MM.1S (cell line): ENCODE measurements around the gene TNFRSF12A.
"Not testable (repeated sequence)": the region's sequence is repeated elsewhere in the genome, so short reads cannot be mapped to it uniquely, and the experiment has no call there.

ENCODE experiments used
- DNase-seq: peaks from one replicate; pipeline ENCODE4 v3.0.0-alpha.2; 2015
- H2AFZ ChIP-seq: fragments of 300-600 bp; sonication (generic); 2 replicates; pipeline ENCODE4 v1.6.0; 2016; ENCODE audit warnings: antibody characterized with exemption, low read length
- H3F3A ChIP-seq: fragments of 300-600 bp; sonication (generic); 2 replicates; pipeline ENCODE4 v1.6.1; 2016; ENCODE audit warnings: mild to moderate bottlenecking, antibody characterized with exemption, low read length, moderate library complexity, mixed read lengths; ENCODE audit not compliant: insufficient read depth
- H3K27ac ChIP-seq: fragments of 300-600 bp; sonication (generic); 2 replicates; pipeline ENCODE4 v1.5.1; 2016; ENCODE audit warnings: mild to moderate bottlenecking, low read length
- H3K27me3 ChIP-seq: fragments of 300-600 bp; sonication (generic); replicated peaks from 2 replicates; pipeline ENCODE4 v1.6.0; 2016; ENCODE audit warnings: low read length; ENCODE audit not compliant: insufficient read depth
- H3K36me3 ChIP-seq: fragments of 300-600 bp; sonication (generic); replicated peaks from 2 replicates; pipeline ENCODE4 v1.6.1; 2016; ENCODE audit warnings: mild to moderate bottlenecking, low read length, mixed read lengths; ENCODE audit not compliant: insufficient read depth
- H3K4me1 ChIP-seq: fragments of 300-600 bp; sonication (generic); 2 replicates; pipeline ENCODE4 v1.6.1; 2016; ENCODE audit warnings: low read length, mixed read lengths
- H3K4me2 ChIP-seq: fragments of 300-600 bp; sonication (generic); 2 replicates; pipeline ENCODE4 v1.6.0; 2016; ENCODE audit warnings: low read depth, low read length
- H3K4me3 ChIP-seq: fragments of 300-600 bp; sonication (generic); 2 replicates; pipeline ENCODE4 v1.5.1; 2016; ENCODE audit warnings: low read length, mixed read lengths
- H3K79me2 ChIP-seq: fragments of 300-600 bp; sonication (generic); 2 replicates; pipeline ENCODE4 v1.6.1; 2016; ENCODE audit warnings: mixed run types, low read length, mixed read lengths
- H3K9ac ChIP-seq: fragments of 300-600 bp; sonication (generic); 2 replicates; pipeline ENCODE4 v1.6.1; 2016; ENCODE audit warnings: low read length, mixed read lengths
- H3K9me2 ChIP-seq: fragments of 300-600 bp; sonication (generic); replicated peaks from 2 replicates; pipeline ENCODE4 v1.6.1; 2016; ENCODE audit warnings: mild to moderate bottlenecking, low read length, mixed read lengths; ENCODE audit not compliant: insufficient read depth
- H3K9me3 ChIP-seq: fragments of 300-600 bp; sonication (generic); replicated peaks from 2 replicates; pipeline ENCODE4 v1.6.1; 2016; ENCODE audit warnings: mild to moderate bottlenecking, low read length, mixed read lengths; ENCODE audit not compliant: insufficient read depth
- H4K20me1 ChIP-seq: fragments of 300-600 bp; sonication (generic); 2 replicates; pipeline ENCODE4 v1.6.1; 2016; ENCODE audit warnings: mild to moderate bottlenecking, low read length, moderate library complexity, mixed read lengths; ENCODE audit not compliant: insufficient read depth
- EZH2 ChIP-seq: fragments of 300-600 bp; sonication (generic); optimal IDR thresholded peaks from 2 replicates; pipeline ENCODE3; 2017; ENCODE audit warnings: low read depth, mild to moderate bottlenecking, antibody characterized with exemption, low read length, mixed read lengths
- EZH2phosphoT487 ChIP-seq: fragments of 300-600 bp; sonication (generic); IDR thresholded peaks from 2 replicates; pipeline ENCODE4 v1.6.1; 2018; ENCODE audit warnings: antibody characterized with exemption, low read length
- TF ChIP-seq, protein P1 (sequence below): fragments of 300-600 bp; sonication (generic); IDR thresholded peaks from 2 replicates; pipeline ENCODE4 v1.5.1; 2016; ENCODE audit warnings: antibody characterized with exemption, low read length, mixed read lengths

TNFRSF12A gene

DNA sequence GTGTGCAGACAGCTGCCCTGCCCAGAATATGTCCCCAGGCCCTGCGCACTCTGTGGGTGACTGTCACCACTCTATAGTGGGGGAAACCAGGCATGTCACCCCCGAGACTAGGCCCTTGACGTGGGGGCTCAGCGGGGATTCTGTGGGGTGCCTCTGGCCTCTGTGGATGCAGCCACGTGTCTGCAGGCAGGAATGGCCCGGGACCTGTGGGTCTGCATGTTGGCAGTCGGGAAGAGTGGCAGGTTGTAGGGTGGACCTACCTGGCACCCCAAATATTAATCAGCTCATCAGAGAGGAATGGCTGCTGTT lies 46.2 kb downstream of the TNFRSF12A start:
- no peaks in the 10 kb centered on the region for H3K9me2 ChIP-seq
- TF ChIP-seq EZH2 = no peak
- TF ChIP-seq, protein P1, sequence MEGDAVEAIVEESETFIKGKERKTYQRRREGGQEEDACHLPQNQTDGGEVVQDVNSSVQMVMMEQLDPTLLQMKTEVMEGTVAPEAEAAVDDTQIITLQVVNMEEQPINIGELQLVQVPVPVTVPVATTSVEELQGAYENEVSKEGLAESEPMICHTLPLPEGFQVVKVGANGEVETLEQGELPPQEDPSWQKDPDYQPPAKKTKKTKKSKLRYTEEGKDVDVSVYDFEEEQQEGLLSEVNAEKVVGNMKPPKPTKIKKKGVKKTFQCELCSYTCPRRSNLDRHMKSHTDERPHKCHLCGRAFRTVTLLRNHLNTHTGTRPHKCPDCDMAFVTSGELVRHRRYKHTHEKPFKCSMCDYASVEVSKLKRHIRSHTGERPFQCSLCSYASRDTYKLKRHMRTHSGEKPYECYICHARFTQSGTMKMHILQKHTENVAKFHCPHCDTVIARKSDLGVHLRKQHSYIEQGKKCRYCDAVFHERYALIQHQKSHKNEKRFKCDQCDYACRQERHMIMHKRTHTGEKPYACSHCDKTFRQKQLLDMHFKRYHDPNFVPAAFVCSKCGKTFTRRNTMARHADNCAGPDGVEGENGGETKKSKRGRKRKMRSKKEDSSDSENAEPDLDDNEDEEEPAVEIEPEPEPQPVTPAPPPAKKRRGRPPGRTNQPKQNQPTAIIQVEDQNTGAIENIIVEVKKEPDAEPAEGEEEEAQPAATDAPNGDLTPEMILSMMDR = no peak
- no peak for TF ChIP-seq EZH2phosphoT487
- peaks cover 9% of the 10 kb centered on the region; the same call in 1 of the 2 replicates for H3K4me1 ChIP-seq
- no peaks in the 10 kb centered on the region for H3K9me3 ChIP-seq
- H3K4me3 ChIP-seq = no peak overlapping the region
- H3K27ac ChIP-seq = no peak overlapping the region
- no peaks in the 10 kb centered on the region for H3F3A ChIP-seq
- H3K79me2 ChIP-seq = no peaks in the 10 kb centered on the region
- peaks cover 52% of the 10 kb centered on the region for H3K27me3 ChIP-seq
- H3K4me2 ChIP-seq = no peak overlapping the region
- H4K20me1 ChIP-seq = no peaks in the 10 kb centered on the region
- no peak for DNase-seq
- H3K36me3 ChIP-seq = no peaks in the 10 kb centered on the region
- H3K9ac ChIP-seq = no peak overlapping the region
- H2AFZ ChIP-seq = no peak overlapping the region

DNA sequence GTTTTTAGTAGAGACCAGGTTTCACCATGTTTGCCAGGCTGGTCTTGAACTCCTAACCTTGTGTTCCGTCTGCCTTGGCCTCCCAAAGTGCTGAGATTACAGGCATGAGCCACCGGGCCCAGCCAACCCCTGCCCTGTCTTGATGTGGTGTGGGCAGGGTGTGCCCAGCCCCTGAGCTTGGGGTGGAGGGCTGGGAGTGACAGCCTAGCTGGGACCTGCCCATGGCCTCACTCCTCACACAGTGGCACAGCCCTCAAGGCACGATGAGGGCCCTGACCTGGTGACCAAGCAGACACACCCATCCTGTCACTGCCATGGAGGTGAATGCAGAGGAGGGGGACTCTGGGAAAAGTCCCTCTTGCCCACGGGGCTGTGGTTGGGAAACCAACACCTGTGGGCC lies 48.3 kb downstream of the TNFRSF12A start:
- Histone ChIP-seq H3K27ac (no peak overlapping the region), H3K4me1 (peaks cover 9% of the 10 kb centered on the region; the same call in 1 of the 2 replicates), H3K27me3 (peaks cover 31% of the 10 kb centered on the region), H3K9me2 (no peaks in the 10 kb centered on the region), H3K9ac (no peak overlapping the region), H3K4me3 (no peak overlapping the region), H3K36me3 (no peaks in the 10 kb centered on the region), H2AFZ (no peak overlapping the region), H3K9me3 (no peaks in the 10 kb centered on the region), H3F3A (no peaks in the 10 kb centered on the region), H4K20me1 (no peaks in the 10 kb centered on the region), H3K4me2 (no peak overlapping the region), H3K79me2 (no peaks in the 10 kb centered on the region)
- no peak for TF ChIP-seq EZH2
- TF ChIP-seq, protein P1 = no peak
- no peak for TF ChIP-seq EZH2phosphoT487
- no peak for DNase-seq

DNA sequence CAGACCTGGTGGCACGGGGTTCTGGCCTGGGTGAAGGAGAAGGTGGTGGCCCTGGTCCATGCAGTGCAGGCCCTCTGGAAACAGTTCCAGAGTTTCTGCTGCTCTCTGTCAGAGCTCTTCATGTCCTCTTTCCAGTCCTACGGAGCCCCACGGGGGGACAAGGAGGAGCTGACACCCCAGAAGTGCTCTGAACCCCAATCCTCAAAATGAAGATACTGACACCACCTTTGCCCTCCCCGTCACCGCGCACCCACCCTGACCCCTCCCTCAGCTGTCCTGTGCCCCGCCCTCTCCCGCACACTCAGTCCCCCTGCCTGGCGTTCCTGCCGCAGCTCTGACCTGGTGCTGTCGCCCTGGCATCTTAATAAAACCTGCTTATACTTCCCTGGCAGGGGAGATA lies 49.0 kb downstream of the TNFRSF12A start:
- not testable (repeated sequence) for DNase-seq, H3K9ac ChIP-seq, H3K79me2 ChIP-seq, H3K27ac ChIP-seq, H3K4me3 ChIP-seq, H4K20me1 ChIP-seq, H2AFZ ChIP-seq, H3K4me2 ChIP-seq, H3F3A ChIP-seq, H3K9me2 ChIP-seq, H3K9me3 ChIP-seq, H3K4me1 ChIP-seq, H3K36me3 ChIP-seq
- peaks cover 25% of the 10 kb centered on the region for H3K27me3 ChIP-seq

DNA sequence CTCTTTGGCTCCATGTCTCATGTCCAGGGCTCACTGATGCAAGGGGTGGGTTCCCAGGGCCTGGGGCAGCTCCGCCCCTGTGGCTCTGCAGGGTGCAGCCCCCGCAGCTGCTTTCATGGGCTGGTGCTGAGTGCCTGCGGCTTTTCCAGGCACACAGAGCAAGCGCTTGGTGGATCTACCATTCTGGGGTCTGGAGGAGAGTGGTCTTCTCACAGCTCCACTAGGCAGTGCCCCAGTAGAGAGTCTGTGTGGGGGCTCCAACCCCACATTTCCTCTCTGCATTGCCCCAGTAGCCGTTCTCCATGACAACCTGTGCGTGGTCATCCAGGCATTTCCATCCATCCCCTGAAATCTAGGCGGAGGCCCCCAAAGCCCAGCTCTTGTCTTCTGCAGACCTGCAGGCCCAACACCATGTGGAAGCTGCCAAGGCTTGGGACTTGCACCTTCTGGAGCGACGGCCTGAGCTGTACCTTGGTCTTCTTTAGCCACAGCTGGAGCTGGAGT lies 50.5 kb downstream of the TNFRSF12A start:
- no peaks in the 10 kb centered on the region for H3K36me3 ChIP-seq
- peaks cover 11% of the 10 kb centered on the region for H3K27me3 ChIP-seq
- H3K4me1 ChIP-seq = peaks cover 10% of the 10 kb centered on the region

More for the DNA sequence above, 50.5 kb downstream of the TNFRSF12A start:
- H3K9me3 ChIP-seq = no peaks in the 10 kb centered on the region
- DNase-seq = no peak
- no peaks in the 10 kb centered on the region for H3K79me2 ChIP-seq
- H4K20me1 ChIP-seq = no peaks in the 10 kb centered on the region
- H3K4me2 ChIP-seq = no peak overlapping the region
- H3K27ac ChIP-seq = no peak overlapping the region
- H3K9me2 ChIP-seq = no peaks in the 10 kb centered on the region
- no peak overlapping the region for H3K9ac ChIP-seq
- TF ChIP-seq EZH2phosphoT487 (no peak), EZH2 (no peak)
- TF ChIP-seq, protein P1 = no peak
- H3K4me3 ChIP-seq = no peak overlapping the region
- H2AFZ ChIP-seq = no peak overlapping the region
- H3F3A ChIP-seq = no peaks in the 10 kb centered on the region
